Stimulated activated CD8-positive, alpha-beta memory T cell treated with anti-CD3 and anti-CD28 coated beads, Interleukin-12 subunit alpha, Interleukin-12 subunit beta, amount 100 ng/mL, for 4 hours (primary cell): ENCODE results near the gene TET3.
"Not testable (repeated sequence)": the region's sequence is repeated elsewhere in the genome, so short reads cannot be mapped to it uniquely, and the experiment has no call there.

Source experiments
- DNase-seq: peaks from one replicate; pipeline ENCODE4 v3.0.0-alpha.2; 2020; ENCODE audit warnings: low read depth

TET3 gene

GRCh38 chr2:73984203-73984921 is at the start of gene TET3:
TET3 (plus strand) TSS chr2:73984910; CDS start chr2:73986404, 1,494 bp downstream.
- peak; percentile 70 for DNase-seq

GRCh38 chr2:73935641-73936040 is 49.1 kb upstream of the TET3 start:
- DNase-seq, result no peak

- no peak for DNase-seq
Measured at GRCh38 chr2:73937103-73937885, 47.4 kb upstream of the TET3 start.

- DNase-seq, result no peak
Measured at GRCh38 chr2:73937899-73938298, 46.8 kb upstream of the TET3 start.

GRCh38 chr2:73938718-73939352 is 45.9 kb upstream of the TET3 start:
- DNase-seq, result no peak

GRCh38 chr2:73939419-73939818 is 45.3 kb upstream of the TET3 start:
- no peak for DNase-seq

GRCh38 chr2:73940066-73940465 is 44.6 kb upstream of the TET3 start:
- not testable (repeated sequence) for DNase-seq

GRCh38 chr2:73942664-73943063 is 42.0 kb upstream of the TET3 start:
- DNase-seq, result no peak

GRCh38 chr2:73944714-73945113 is 40.0 kb upstream of the TET3 start:
- no peak for DNase-seq

GRCh38 chr2:73946215-73946614 is 38.5 kb upstream of the TET3 start:
- no peak for DNase-seq

GRCh38 chr2:73946666-73947065 is 38.0 kb upstream of the TET3 start:
- no peak for DNase-seq

GRCh38 chr2:73947412-73948018 is 37.2 kb upstream of the TET3 start:
- no peak for DNase-seq

- DNase-seq, result no peak
Measured at GRCh38 chr2:73949802-73950201, 34.9 kb upstream of the TET3 start.

- DNase-seq, result no peak
Measured at GRCh38 chr2:73952499-73953446, 31.9 kb upstream of the TET3 start.

- no peak for DNase-seq
Measured at GRCh38 chr2:73956218-73956865, 28.4 kb upstream of the TET3 start.

GRCh38 chr2:73961274-73961673 is 23.4 kb upstream of the TET3 start:
- no peak for DNase-seq

GRCh38 chr2:73961823-73962615 is 22.7 kb upstream of the TET3 start:
- DNase-seq, result no peak

GRCh38 chr2:73962798-73963197 is 21.9 kb upstream of the TET3 start:
- no peak for DNase-seq

- DNase-seq, result no peak
Measured at GRCh38 chr2:73963385-73964120, 21.2 kb upstream of the TET3 start.
